GM19324 (cell line): Measurements from ENCODE around the gene DUSP9.
"Not testable (repeated sequence)": the region's sequence is repeated elsewhere in the genome, so short reads cannot be mapped to it uniquely, and the experiment has no call there.

Source experiments
- ATAC-seq: cut with Tn5 transposase; IDR thresholded peaks from one replicate; pipeline ENCODE4 v1.9.1; 2021; ENCODE audit warnings: mild to moderate bottlenecking, moderate library complexity; ENCODE audit not compliant: unreplicated experiment, low FRiP score

Gene DUSP9

DNA sequence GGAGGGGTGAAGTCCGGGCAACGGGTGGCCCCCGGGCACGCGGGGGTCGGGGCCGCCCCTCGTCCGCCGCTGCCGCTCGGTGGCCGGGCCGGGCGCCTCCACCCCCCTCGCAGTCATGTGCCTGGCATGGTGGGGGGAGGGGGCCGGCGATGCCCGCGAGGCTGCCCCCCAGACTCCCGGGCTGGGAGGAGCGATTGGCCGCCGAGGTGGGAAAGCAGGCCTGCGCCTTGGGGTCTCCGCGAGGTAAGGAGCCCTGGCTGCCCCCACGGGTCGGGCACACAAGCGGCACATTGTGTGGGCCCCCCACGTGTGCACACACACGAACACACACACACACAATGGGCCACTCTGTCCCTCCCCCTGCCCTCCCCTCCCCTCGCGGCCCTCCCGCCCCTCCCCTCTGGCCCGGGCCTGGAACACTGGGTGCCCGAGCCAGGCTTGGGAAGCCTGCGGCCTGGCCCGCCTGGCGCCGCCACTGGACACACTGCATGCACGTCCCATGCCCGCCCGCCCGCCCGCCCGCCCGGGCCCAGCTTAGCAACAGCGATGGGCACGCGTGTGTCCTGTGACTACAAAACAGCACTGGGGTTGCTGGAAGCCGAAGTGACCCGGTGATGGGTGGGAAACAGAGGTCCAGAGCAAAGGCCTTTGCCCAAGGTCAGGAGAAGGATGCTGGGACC, 42.0 kb downstream of the DUSP9 start:
- no peak for ATAC-seq

DNA sequence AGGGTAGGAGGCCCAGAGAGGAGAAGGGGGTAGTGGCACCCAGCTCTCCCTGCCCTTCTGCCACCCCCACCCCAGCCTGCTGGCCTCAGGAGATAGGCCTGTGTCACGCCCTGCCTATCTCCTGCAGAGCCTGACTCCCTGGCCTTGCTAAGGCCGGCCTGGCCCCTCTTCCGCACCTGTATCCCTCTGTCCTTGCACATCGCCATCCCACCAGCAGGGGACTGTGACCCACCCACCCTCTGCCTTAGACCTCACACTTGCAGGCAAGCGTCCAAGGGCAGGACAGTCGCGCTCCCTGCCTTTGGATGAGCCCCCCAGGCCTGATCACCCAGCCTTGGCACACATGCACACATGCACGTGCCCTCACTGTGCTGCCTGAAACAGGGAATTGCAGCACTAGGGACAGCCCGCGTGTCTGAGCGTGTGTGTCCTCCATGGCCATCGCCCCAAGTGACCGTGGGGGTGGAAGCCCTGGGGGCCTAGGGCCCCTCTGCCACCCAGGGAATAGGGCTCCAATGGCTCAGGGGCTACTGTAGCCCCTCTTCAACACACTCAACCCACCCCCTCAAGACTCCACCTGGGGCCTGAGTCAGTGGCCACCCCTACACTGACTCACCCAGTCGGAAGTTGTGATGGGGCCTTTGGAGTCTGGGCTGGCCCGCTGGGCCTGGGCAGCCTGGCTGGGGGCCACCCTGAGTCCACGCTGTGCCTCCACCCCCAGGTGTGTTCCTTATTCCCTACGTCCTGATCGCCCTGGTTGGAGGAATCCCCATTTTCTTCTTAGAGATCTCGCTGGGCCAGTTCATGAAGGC, 42.9 kb downstream of the DUSP9 start:
- no peak for ATAC-seq

DNA sequence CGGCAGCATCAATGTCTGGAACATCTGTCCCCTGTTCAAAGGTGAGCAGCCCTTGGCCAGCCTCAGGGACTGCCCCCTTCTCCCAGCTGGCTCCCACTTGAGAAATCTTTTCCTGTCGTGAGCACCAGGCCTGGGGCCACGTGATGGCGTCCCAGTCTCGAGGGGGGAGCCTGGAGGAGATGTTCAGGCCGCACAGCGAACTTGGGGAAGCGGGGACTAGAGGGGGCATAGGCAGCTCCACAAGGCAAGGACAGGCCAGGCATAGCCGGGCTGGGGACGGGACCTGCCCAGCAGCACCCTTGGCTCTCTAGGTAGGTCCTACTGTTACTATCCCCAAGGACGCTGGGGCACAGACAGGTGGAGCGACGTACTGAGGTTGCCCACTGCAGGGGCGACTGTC, 43.5 kb downstream of the DUSP9 start:
- ATAC-seq, result no peak

DNA sequence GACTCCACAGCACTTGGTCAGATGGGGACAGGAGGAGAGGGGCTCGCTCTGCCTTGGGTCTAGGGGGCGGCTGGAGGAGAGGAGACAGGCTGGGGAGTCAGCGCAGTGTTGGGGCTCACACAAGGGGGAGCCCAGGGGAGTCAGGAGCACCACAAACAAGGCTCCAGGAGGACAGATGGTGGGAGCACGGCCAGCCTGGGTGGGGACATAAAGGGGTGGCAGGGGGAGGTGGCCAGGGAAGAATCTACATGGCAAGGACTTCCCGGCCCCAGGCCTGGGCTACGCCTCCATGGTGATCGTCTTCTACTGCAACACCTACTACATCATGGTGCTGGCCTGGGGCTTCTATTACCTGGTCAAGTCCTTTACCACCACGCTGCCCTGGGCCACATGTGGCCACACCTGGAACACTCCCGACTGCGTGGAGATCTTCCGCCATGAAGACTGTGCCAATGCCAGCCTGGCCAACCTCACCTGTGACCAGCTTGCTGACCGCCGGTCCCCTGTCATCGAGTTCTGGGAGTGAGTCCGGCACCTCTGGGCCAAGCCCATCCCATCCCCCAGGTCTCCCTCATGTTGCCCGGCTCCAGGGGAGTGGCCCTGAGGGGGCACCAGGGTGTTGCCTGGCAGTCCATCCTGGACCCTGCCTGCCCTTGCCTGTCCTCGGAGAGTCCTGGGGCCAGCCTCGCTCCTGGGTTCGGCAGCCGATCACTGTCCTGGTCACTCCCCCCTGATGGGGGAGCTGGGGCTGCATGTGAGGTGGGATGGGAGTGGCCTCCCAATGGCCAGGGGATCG, 44.2 kb downstream of the DUSP9 start:
- not testable (repeated sequence) for ATAC-seq

DNA sequence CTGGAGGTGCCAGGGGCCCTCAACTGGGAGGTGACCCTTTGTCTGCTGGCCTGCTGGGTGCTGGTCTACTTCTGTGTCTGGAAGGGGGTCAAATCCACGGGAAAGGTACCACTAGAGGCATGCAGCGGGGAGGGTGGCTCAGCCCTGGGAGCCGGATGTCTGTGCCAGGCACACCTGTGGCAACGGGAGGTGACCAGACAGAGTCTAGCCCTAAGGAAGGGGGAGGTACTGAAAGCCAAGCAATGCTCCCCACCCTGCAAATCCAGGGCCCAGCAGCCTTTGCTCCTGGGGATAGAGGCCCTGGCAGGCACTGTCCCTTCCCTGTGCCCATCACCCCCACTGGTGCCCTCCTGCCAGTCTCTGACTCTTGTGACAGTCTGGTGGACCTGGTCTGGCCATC, 45.0 kb downstream of the DUSP9 start:
- no peak for ATAC-seq

DNA sequence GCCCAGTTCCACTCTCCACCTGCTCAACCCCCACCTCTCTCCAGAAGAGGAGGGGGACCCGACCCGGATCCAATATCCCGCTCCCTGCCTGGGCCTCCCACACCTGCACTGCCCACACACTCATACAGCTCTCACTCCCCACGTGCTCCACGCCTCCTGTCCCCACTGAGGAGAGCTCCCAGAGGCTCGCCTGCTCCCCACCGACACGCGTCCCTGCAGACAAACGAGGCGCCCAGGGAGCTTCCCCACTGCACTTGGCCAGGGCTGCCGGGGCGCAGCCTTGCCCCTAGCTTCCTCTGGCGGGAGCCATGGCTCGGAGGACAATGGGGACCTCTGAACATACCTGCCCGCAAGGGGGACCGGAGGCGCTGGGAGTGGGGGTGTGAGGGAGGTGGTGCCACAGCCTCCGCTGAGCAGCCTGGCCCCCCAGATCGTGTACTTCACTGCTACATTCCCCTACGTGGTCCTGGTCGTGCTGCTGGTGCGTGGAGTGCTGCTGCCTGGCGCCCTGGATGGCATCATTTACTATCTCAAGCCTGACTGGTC, 45.7 kb downstream of the DUSP9 start:
- ATAC-seq, result no peak

DNA sequence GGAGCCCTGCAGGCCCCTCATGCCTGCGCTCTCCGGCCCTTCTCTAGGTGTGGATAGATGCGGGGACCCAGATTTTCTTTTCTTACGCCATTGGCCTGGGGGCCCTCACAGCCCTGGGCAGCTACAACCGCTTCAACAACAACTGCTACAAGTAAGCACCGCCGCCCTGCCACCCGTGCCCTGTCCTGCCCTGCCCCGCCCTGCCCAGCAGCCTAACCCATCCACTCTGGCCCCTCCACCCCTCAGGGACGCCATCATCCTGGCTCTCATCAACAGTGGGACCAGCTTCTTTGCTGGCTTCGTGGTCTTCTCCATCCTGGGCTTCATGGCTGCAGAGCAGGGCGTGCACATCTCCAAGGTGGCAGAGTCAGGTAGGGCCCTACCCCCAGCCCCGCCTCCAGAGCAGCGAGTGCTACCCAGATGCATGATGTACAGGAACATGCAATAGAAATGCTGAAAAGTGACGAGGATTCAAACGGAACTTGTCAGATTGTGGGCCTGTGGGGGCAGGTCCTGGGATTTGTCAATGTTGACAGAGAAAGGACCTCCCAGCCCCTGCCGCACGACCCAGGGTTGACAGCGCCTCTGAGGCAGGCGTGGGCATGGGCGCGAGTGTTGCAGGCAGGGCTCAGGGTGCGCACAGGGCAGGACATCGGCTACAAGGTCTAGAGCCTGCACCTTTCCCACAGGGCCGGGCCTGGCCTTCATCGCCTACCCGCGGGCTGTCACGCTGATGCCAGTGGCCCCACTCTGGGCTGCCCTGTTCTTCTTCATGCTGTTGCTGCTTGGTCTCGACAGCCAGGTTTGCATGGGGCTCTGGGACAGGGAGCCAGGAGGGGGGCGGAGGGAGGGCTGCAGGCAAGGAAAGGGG, 46.4 kb downstream of the DUSP9 start:
- ATAC-seq, result no peak

DNA sequence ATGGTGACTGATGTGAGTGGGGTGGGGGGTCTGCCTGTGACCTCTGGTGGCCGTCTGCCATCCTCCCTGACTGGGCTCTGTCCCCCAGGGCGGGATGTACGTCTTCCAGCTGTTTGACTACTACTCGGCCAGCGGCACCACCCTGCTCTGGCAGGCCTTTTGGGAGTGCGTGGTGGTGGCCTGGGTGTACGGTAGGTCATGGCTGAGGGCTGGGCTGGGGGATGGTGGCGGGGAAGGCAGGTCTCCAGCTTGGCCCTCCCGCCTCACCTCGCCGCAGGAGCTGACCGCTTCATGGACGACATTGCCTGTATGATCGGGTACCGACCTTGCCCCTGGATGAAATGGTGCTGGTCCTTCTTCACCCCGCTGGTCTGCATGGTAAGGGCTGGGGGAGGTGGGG, 47.3 kb downstream of the DUSP9 start:
- not testable (repeated sequence) for ATAC-seq

DNA sequence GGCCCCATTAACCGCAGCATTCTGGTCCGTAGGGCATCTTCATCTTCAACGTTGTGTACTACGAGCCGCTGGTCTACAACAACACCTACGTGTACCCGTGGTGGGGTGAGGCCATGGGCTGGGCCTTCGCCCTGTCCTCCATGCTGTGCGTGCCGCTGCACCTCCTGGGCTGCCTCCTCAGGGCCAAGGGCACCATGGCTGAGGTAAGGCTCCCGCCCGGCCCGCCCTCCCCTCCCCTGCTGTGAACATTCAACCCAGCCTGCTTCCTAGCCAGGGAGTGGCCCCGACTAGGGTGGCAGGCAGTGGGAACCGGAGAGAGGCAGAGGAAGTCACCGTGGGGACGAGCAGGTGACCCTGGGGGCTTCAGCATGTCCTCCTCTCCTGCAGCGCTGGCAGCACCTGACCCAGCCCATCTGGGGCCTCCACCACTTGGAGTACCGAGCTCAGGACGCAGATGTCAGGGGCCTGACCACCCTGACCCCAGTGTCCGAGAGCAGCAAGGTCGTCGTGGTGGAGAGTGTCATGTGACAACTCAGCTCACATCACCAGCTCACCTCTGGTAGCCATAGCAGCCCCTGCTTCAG, 47.8 kb downstream of the DUSP9 start:
- no peak for ATAC-seq

DNA sequence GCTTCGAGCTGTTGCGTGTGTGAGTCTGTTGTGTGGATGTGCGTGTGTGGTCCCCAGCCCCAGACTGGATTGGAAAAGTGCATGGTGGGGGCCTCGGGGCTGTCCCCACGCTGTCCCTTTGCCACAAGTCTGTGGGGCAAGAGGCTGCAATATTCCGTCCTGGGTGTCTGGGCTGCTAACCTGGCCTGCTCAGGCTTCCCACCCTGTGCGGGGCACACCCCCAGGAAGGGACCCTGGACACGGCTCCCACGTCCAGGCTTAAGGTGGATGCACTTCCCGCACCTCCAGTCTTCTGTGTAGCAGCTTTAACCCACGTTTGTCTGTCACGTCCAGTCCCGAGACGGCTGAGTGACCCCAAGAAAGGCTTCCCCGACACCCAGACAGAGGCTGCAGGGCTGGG, 49.1 kb downstream of the DUSP9 start:
- ATAC-seq, result no peak

DNA sequence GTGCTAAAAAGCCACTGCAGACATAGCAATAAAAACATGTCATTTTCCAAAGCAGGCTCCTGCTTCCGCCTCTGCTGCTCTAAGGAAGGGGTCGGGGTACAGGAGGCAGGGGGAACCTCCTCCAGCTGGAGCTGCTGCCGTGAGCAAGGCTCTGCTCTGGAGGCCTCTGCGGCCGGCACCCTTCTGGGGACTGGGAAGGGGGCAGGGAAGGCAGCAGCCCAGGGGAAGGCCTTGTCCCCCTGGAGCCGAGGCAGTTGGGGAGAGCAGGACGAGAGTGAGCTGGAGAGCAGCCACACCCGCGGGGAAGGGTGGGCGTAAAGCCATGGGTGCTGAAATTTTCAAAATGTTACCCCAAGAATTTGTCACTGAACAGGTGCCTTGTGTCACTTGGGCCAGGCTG, 49.5 kb downstream of the DUSP9 start:
- ATAC-seq, result not testable (repeated sequence)

DNA sequence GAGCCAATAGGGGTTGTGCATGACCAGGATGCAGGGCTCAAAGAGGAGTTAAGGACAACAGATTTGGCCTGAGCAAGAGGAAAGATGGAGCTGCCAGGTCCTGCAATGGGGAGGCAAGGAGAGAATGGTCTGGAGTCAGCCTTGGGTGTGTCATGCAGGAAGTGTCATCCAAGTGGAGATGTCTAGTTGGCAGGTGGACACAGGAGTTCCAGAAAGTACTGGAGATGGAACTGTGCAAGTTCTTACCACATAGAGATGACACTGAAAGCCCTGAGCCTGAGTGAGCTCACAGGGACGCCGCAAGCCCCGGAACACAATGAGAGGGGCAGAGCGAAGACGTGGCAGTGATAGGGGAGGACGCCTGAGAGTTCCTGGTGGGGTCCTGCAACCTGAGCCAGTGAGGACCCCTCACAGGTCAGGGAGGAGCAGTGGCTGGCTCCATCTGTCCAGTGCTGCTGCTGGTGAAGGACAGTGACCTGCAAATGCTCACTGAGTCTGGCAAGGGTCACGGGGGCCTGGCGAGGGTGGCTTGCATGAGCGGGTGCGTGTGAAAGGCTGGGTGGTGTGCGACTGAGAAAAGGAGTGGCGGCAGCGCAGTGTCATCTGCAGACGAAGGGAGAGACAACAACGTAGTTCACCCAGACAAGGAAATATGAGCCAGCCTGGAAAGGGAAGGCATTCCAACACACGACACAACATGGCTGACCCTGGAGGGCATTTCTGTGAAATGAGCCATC, 50.2 kb downstream of the DUSP9 start:
- ATAC-seq, result not testable (repeated sequence)

DNA sequence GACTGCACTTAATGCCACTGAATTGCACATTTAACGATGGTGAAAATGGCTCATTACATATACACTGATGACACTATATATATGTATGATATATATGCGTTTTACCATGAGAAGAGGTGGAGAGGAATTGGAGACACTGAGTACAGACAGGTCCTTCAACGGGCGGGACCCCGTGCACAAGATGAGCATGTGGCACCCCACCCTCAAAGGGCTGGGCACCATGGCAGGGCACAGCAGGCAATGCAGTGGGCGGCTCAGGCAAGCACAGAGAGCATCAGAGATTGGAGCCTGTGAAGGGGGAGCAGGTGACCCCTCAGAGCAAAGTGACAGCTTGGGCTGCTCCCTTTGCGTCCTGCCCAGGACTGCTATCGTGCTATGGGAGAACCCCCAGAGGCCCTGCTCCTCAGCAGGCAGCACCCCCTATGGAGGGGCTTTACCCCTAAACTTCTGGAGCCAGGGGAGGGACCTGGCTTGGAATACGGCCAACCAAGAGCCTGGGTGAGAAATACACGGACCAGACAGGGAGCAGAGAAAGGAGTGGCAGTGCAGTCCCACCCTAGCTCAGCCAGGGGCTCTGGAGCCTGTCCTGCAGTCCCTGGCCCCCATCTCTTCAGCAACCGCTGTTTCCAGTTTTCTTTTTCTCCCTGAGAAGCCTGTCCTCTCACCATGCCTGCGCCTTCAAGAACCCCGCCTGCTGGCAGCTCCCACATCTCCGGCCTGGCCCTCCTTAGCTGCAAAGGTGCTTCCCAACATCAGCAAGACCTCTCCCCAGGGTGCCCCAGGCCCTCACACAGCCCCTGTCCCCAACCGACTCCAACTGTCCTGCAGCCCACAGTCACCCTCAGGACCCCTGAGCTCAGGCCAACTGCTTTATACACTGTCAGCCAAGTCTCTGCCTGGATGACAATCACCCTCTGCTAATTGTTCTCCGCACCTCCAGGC, 51.2 kb downstream of the DUSP9 start:
- ATAC-seq, result no peak

DNA sequence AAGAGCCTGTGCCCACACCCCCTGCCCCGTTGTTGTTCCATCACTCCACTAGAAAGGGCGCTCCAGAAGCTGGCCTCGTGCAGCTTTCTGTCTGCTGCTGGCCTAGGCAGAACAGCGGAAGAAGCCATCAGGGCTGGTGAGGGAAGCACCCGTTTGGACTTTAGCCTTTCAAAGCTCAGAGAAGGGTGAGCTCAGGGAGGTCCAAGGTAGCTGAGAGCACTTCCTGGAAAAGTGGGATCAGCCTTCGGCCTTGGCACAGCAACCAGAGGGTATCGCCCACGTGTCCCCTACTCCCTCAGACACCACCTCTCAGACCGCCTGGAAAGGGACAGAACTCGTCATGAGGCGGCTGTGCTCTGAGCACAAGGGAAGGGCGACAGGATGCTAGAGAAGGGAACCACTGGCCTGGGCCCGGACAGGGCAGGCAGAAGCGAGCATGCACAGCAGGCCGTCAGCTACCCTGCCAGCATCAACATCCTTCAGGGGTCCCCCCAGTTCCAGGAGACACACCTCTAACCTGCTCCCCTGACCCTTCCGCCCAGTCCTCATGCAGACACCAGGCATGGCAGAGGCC, 52.3 kb downstream of the DUSP9 start:
- not testable (repeated sequence) for ATAC-seq

DNA sequence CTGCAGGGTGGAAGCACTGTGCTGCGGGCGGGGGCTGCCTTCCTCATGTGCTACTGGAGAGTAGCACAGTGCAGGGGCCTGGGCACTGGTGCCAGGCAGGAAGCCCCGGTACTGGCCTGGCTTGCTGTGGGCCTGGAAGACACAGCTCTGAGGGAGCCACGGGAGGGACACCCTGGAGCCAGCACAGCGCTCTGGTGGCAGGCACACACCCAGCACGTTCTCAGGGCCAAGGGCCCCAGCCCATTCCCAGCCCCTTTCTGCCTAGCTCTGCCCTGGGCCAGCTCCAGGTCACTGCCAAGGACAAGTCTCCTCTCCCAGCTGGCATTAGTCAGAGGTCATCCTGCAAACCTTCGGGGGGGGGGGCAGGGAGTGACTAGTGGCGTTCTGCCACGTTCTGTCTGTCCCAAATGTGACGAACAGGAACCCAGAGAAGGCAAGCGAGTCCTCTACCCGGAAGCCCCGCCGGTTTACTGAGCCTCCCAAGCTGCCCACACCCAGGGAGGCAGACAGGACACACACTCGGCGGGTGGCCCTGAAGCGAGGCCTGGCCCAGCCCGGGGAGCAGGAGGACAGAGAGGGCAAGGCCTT, 52.9 kb downstream of the DUSP9 start:
- not testable (repeated sequence) for ATAC-seq

DNA sequence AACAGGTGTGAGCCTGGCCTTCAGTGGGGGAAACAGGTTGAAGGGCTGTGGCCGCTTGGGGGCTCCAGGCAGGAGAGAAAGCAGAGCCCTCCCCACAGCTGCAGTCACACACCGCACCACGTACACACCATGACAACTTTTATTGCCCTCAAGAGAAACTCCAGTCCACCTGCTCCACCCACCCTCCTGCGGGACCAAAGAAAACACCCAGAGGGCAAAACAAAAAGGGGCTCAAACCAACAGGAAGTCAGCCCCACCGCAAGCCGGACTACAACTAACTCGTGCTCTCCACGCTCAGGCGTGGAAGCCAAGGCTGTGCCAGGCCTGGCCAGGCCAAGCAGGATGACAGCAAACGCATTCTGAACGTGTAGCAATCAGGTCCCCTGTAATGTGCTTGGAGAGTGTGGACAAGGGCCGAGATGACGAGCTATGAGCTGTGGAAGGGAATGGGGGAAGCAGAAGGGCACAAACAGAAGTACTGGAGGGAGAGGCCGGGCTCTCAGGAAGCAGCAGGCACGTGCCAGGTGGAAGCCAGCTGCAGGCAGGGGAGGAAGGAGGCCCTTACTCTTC, 53.5 kb downstream of the DUSP9 start:
- ATAC-seq, result no peak
